Loucy (cell line): ENCODE results near the gene PCSK2.

Experiments
- CTCF ChIP-seq: fragments of 200-600 bp; sonication (generic); conservative IDR thresholded peaks from 2 replicates; pipeline ENCODE4 v1.5.1; 2014; ENCODE audit warnings: mild to moderate bottlenecking, antibody characterized with exemption, low read length
- EZH2phosphoT487 ChIP-seq: fragments of 200-600 bp; IDR thresholded peaks from 2 replicates; pipeline ENCODE4 v1.6.1; 2018; ENCODE audit warnings: antibody characterized with exemption, mild to moderate bottlenecking, moderate library complexity, borderline replicate concordance

DNA sequence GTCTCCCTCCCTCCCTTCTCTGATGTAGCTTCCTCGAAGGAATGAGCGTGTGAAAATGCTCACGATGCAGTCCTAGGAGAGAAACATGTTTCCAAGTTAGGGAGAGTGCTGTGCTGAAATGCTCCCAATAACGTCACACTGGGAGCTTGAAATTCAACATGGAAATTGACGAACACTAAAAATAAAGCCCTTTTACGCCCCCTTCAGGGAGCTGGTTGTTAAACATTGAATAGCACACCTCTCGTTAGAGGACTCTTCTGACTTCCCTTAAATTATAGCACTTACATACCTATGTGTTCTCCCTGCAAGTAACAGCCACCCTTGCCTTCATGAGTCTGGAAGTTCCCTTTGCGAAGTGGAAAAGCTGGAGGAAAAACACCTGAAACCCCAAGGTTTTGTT, 215.7 kb downstream of the PCSK2 start:
- no peak for TF ChIP-seq CTCF
- no peak for TF ChIP-seq EZH2phosphoT487
